HepG2 (cell line): ENCODE data around the gene KDELR3. TPM values are rescaled to one million over a fixed set of nuclear protein-coding genes. Genes with fewer than 3 reads are reported as not detected.

Experiments
- HNF4A ChIP-seq: sonication (generic); formaldehyde crosslinking; IDR thresholded peaks from 2 replicates; pipeline ENCODE4 v1.4.0; 2020; ENCODE audit warnings: missing genetic modification reagents
- MAFF ChIP-seq: IDR thresholded peaks from 2 replicates; pipeline ENCODE4 v1.6.1; 2011; ENCODE audit warnings: low read depth, low read length, improper control_type of control experiment
- PAX8 ChIP-seq: sonication (generic); formaldehyde crosslinking; IDR thresholded peaks from 2 replicates; pipeline ENCODE4 v1.8.0; 2022; ENCODE audit warnings: mild to moderate bottlenecking, missing genetic modification reagents, borderline replicate concordance
- ZNF44 ChIP-seq: sonication (generic); formaldehyde crosslinking; IDR thresholded peaks from 2 replicates; pipeline ENCODE4 v1.5.1; 2020; ENCODE audit warnings: mild to moderate bottlenecking, missing genetic modification reagents
- ZNF550 ChIP-seq: sonication (generic); formaldehyde crosslinking; IDR thresholded peaks from 2 replicates; pipeline ENCODE4 v1.4.0; 2020; ENCODE audit warnings: mild to moderate bottlenecking, missing genetic modification reagents, borderline replicate concordance
- ZNF589 ChIP-seq: sonication (generic); formaldehyde crosslinking; conservative IDR thresholded peaks from 2 replicates; pipeline ENCODE4 v1.8.0; 2022; ENCODE audit warnings: mild to moderate bottlenecking, moderate library complexity, missing genetic modification reagents
- ZNF775 ChIP-seq: sonication (generic); formaldehyde crosslinking; IDR thresholded peaks from 2 replicates; pipeline ENCODE4 v1.4.0; 2020; ENCODE audit warnings: missing genetic modification reagents, mild to moderate bottlenecking, moderate library complexity, borderline replicate concordance
- polyA plus RNA-seq, 8 experiments: library from polyadenylated mRNA; depleted of rRNA in 3 of 8; stranded (reverse) in 7 of 8; unstranded in 1 of 8; fragments of >200 nt; fragmentation: Illumina TruSeq in 4 of 8; extraction: Trizol in 4 of 8; gene quantifications; 2 replicates each; pipeline versions ENCODE4 v1.2.1 to v1.2.3, GENCODE V29; 2011 to 2016; ENCODE audit warnings: low read depth in 4 of 8, missing spikeins in 1 of 8, mixed read lengths in 1 of 8; ENCODE audit not compliant: insufficient read depth in 1 of 8
- total RNA-seq, 5 experiments: library from RNA; depleted of rRNA; stranded (reverse); fragments of >200 nt; fragmentation: Illumina TruSeq; extraction: Trizol; gene quantifications; 2 replicates each; pipeline ENCODE4 v1.2.3, GENCODE V29; 2016; ENCODE audit warnings: low read depth in 1 of 5
- TF ChIP-seq, protein P1 (sequence below): sonication (generic); formaldehyde crosslinking; IDR thresholded peaks from 2 replicates; pipeline ENCODE4 v1.4.0; 2020; ENCODE audit warnings: missing genetic modification reagents, borderline replicate concordance
- TF ChIP-seq, protein P2 (sequence below): sonication (generic); formaldehyde crosslinking; IDR thresholded peaks from 2 replicates; pipeline ENCODE4 v1.4.0; 2020; ENCODE audit warnings: missing genetic modification reagents, borderline replicate concordance
- TF ChIP-seq, protein P3 (sequence below): sonication (generic); IDR thresholded peaks from 2 replicates; pipeline ENCODE4 v1.6.1; 2016; ENCODE audit warnings: low read depth, borderline replicate concordance

Gene KDELR3
- total and polyA plus RNA-seq, 2 of the 13 experiments (the other 11 are each of a cell fraction or from before 2014, with no cell fraction given), result 24.2 to 65.7 TPM

DNA sequence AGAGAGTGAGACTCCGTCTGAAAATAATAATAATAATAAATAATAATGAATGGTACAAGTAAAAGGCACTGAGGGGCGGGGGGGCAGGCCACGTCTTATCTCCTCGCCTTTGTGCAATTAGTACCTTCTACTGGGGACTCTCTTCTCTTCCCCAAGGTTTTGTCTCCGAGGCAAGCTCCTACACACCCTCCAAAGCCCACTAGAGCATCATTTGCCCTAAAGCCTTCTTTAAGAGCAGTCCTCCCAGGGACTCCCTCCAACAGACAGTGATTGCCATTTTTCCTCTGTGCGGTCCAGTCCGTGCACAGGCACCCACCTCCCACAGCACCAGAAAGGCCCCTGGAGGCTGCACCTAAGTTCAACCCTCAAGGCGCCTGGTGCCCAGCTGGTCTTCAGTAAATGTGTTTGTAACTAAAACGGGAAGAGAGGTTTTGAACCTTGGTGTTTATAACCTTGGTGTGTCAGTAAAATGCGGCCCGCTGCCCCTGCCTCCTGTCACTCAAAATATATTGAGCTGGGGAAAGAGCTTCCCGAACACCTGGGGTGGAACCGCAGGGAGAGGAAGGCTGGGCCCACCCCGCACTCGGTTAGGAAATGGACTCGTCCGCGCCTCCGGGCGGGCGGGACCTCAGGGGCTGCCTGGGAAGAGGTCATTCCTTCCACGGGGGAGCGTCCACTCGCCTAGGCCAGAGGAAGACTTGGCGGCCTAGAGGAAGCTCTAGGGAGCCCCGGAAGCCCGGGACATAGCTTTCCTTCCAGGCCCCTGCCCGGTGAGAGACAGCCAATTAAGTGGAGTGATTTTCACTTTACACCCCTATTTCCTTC lies 4.7 kb upstream of the KDELR3 start (continued):
- TF ChIP-seq, protein P1, sequence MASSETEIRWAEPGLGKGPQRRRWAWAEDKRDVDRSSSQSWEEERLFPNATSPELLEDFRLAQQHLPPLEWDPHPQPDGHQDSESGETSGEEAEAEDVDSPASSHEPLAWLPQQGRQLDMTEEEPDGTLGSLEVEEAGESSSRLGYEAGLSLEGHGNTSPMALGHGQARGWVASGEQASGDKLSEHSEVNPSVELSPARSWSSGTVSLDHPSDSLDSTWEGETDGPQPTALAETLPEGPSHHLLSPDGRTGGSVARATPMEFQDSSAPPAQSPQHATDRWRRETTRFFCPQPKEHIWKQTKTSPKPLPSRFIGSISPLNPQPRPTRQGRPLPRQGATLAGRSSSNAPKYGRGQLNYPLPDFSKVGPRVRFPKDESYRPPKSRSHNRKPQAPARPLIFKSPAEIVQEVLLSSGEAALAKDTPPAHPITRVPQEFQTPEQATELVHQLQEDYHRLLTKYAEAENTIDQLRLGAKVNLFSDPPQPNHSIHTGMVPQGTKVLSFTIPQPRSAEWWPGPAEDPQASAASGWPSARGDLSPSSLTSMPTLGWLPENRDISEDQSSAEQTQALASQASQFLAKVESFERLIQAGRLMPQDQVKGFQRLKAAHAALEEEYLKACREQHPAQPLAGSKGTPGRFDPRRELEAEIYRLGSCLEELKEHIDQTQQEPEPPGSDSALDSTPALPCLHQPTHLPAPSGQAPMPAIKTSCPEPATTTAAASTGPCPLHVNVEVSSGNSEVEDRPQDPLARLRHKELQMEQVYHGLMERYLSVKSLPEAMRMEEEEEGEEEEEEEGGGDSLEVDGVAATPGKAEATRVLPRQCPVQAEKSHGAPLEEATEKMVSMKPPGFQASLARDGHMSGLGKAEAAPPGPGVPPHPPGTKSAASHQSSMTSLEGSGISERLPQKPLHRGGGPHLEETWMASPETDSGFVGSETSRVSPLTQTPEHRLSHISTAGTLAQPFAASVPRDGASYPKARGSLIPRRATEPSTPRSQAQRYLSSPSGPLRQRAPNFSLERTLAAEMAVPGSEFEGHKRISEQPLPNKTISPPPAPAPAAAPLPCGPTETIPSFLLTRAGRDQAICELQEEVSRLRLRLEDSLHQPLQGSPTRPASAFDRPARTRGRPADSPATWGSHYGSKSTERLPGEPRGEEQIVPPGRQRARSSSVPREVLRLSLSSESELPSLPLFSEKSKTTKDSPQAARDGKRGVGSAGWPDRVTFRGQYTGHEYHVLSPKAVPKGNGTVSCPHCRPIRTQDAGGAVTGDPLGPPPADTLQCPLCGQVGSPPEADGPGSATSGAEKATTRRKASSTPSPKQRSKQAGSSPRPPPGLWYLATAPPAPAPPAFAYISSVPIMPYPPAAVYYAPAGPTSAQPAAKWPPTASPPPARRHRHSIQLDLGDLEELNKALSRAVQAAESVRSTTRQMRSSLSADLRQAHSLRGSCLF (CRISPR knock-in tag), result no peak
- TF ChIP-seq HNF4A (CRISPR knock-in tag), result peak; percentile 37
- no peak for TF ChIP-seq MAFF
- TF ChIP-seq, protein P2, sequence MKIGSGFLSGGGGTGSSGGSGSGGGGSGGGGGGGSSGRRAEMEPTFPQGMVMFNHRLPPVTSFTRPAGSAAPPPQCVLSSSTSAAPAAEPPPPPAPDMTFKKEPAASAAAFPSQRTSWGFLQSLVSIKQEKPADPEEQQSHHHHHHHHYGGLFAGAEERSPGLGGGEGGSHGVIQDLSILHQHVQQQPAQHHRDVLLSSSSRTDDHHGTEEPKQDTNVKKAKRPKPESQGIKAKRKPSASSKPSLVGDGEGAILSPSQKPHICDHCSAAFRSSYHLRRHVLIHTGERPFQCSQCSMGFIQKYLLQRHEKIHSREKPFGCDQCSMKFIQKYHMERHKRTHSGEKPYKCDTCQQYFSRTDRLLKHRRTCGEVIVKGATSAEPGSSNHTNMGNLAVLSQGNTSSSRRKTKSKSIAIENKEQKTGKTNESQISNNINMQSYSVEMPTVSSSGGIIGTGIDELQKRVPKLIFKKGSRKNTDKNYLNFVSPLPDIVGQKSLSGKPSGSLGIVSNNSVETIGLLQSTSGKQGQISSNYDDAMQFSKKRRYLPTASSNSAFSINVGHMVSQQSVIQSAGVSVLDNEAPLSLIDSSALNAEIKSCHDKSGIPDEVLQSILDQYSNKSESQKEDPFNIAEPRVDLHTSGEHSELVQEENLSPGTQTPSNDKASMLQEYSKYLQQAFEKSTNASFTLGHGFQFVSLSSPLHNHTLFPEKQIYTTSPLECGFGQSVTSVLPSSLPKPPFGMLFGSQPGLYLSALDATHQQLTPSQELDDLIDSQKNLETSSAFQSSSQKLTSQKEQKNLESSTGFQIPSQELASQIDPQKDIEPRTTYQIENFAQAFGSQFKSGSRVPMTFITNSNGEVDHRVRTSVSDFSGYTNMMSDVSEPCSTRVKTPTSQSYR (CRISPR knock-in tag), result peak; percentile 41; the same call in 1 of the 2 replicates
- TF ChIP-seq ZNF44 (CRISPR knock-in tag), result no peak
- TF ChIP-seq ZNF775 (CRISPR knock-in tag), result 0 out of 2 replicates have a peak, but pooled peaks have one; percentile 46
- TF ChIP-seq, protein P3, sequence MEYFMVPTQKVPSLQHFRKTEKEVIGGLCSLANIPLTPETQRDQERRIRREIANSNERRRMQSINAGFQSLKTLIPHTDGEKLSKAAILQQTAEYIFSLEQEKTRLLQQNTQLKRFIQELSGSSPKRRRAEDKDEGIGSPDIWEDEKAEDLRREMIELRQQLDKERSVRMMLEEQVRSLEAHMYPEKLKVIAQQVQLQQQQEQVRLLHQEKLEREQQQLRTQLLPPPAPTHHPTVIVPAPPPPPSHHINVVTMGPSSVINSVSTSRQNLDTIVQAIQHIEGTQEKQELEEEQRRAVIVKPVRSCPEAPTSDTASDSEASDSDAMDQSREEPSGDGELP, result peak; percentile 59; the same call in 1 of the 2 replicates
- TF ChIP-seq PAX8 (CRISPR knock-in tag), result 0 out of 2 replicates have a peak, but pooled peaks have one; percentile 55
- no peak for TF ChIP-seq ZNF550
- no peak for TF ChIP-seq ZNF589 (CRISPR knock-in tag)
